NCI-H2107 treated with DMSO at 0.1 percent for 48 hours (cell line): Measurements from ENCODE around the gene DCTN3.
A peak's percentile ranks its signal among the peaks of the same experiment; 100 is the strongest.

Experiments used
- DNase-seq: peaks from one replicate; lab custom pipeline; 2025; ENCODE audit not compliant: unreplicated experiment; lab: John Stamatoyannopoulos, UW

DCTN3 gene

GRCh38 chr9:34624475-34625185, 4.3 kb upstream of the DCTN3 start:
- no peak for DNase-seq

GRCh38 chr9:34623374-34624235, 3.3 kb upstream of the DCTN3 start:
- DNase-seq, result no peak

GRCh38 chr9:34615132-34615531, 5.2 kb downstream of the DCTN3 start:
- no peak for DNase-seq

GRCh38 chr9:34612788-34613390, 7.4 kb downstream of the DCTN3 start:
- DNase-seq, result peak; percentile 42

DNA sequence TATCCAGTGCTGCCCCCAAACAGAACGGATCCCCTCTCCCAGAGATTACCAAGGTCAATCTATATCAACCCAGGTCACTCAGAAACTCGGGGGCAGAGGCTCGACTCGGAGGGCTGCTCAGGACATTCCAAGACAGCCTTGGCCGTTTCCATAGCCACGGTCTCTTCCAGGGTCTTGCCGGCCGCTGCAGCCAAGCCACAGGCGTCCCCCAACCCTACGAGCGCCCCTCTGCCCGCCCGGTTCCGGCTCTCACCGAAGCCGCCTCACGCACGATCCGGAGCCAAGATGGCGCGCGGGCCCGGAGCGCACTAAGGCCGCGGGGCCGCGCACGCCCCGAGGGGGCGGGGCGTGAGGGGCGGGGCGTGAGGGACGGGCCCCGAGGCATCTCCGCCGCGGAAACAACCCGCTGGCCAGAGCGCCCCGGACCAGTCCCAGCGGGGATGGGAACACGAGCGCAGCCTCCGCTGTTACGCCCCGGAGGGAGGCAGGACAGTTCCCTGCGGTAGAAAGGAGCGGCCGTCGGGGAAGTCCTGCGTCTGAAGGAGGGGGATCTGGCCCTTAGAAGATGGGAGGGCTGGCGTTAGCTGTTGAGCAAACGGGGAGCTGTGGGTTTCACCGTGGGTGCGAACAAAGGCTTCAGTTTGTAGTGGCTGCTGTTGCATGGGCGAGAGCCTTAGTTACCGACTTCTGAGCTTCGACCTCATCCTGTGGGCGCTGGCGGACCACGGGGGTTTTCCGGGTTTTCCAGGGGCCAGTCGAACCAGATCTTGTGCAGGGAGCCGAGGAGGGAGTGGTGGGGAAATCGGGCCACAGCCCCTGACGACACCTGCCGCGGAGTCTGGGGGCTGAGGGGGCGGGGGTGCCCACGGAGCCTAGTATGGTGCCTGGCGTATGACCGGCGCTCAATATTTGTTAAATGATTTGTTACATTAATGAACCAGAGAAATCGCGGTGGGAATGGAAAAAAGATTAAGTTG, 8.2 kb downstream of the DCTN3 start, which contains the start of gene RPP25L:
Gene RPP25L (minus strand): TSS at position 287 of the 977 bp plus-strand sequence. CDS start 801 bp downstream, outside the sequence.
- DNase-seq, result no peak

GRCh38 chr9:34611251-34611810, 9.0 kb downstream of the DCTN3 start:
- DNase-seq, result no peak

DNA sequence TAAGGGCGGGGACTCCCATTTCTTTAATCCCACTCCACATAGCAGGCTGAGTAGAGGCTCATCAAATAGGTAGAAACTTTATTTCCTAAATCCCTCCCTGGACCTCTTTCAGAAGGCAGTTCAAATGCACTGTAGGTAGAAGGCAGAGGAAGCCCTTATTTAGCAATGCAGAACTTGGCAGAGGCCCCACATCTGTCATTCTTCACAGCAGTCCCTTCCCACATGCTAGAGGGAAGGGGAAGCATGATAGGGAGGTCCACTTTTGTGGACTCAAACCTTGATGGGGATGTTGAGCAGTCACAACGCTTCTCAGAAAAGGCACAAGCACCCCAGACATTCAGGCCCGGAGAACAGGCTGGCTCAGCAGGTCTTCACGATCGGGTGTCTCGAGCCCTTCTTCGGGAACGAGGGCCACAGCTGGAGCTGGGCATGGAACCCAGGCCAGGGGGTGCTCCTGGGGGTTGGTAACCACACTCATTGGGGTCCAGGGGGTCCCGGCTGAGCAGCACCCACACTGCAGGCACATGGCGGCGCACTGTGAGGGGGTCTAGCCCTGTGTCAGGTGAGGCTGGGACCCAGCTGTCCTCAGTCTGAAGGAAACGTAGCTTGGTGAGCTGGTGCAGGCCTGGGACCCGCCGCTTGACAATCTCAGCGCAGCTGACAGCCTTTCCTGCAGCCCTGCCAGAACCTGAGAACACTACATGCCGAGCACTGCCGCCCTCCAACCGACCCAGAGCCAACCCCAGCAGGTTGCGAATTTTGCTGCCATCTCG, 9.7 kb downstream of the DCTN3 start:
- no peak for DNase-seq

DNA sequence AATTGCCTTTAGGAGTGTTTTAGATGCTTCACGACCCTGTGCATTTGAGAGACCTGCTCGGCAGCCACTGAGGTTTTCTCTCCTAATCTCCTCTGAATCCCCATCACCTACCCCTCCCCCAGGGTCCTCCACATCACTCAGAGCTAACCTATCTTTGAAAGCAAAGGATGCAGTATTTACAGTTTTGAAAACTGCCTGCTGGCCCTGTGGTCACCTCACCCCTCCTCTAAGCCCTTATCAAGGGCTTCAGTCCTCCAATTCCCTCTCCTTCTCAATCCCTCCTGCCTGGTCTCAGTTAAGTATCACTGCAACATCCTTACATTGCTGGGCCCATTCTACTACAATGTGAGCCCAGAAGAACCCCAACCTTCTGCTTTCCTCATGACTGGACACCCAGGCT, 13.0 kb downstream of the DCTN3 start:
- no peak for DNase-seq

DNA sequence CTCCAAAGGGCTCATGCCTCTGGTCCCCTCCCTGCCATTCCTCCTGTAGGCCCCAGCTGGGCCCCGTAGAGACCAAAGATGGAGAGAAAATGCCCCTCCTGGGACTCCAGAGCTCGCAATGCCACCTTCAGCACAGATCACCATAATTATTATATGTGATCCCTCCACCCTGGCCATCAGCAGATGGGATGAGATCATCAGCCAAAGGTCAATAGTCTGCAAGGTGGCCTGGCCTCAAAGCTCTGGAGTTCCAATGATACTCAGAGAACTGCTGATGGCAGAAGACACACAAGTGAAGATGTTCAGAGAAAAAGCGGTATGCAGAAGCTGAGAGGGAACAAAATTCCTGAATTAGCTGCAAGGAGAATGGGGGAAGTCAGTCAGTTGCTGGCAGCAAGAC, 13.4 kb downstream of the DCTN3 start:
- DNase-seq, result no peak

- no peak for DNase-seq
Measured at GRCh38 chr9:34606190-34606589, 14.1 kb downstream of the DCTN3 start.

GRCh38 chr9:34603610-34604231, 16.6 kb downstream of the DCTN3 start:
- peak; percentile 46 for DNase-seq

GRCh38 chr9:34601937-34602573, 18.2 kb downstream of the DCTN3 start:
- no peak for DNase-seq

GRCh38 chr9:34600908-34601307, 19.4 kb downstream of the DCTN3 start:
- no peak for DNase-seq

GRCh38 chr9:34599546-34599945, 20.7 kb downstream of the DCTN3 start:
- no peak for DNase-seq

GRCh38 chr9:34594177-34594576, 26.1 kb downstream of the DCTN3 start:
- DNase-seq, result no peak

DNA sequence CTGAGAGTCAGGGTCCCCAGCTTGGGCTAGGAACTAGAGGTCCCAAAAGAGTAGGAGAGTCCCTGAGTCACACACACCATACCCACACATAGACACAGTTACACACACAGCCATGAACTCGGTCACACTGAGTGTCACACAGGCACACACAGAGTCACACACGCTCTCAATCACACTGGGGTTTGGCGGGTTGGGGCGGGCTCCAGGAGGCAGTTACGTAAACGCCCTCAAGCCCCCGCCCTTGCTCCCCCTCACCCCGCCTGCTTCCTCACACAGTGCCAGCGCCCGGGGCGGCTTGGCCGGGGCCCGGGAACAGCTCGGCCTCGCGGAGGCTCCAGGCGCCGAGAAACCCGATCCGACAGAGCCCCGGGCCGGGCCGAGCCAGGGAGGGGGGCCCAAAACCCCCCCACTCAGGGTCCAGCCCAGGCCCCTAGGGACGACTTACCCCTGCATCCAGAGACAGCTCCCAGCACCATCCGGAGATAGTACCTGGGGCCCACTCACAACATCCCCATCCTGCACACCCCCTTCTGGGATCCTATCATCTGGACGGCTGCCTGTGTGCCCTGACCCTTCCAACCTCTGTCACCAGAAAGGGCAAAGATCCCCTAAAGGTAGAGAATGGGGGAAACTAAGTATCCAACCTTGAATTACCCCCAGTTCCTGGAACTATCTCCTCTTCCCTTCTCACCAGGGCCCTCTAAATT, 27.2 kb downstream of the DCTN3 start:
- DNase-seq, result no peak

GRCh38 chr9:34591917-34592866, 28.1 kb downstream of the DCTN3 start:
- DNase-seq, result no peak
